CD1c-positive myeloid dendritic cell (primary cell): ENCODE results near the gene TMED5.
"Not testable (repeated sequence)": the region's sequence is repeated elsewhere in the genome, so short reads cannot be mapped to it uniquely, and the experiment has no call there.

ENCODE experiments used
- DNase-seq: peaks from one replicate; pipeline ENCODE4 v3.0.0-alpha.2; 2016; ENCODE audit errors: extremely low spot score

The TMED5 gene

DNA sequence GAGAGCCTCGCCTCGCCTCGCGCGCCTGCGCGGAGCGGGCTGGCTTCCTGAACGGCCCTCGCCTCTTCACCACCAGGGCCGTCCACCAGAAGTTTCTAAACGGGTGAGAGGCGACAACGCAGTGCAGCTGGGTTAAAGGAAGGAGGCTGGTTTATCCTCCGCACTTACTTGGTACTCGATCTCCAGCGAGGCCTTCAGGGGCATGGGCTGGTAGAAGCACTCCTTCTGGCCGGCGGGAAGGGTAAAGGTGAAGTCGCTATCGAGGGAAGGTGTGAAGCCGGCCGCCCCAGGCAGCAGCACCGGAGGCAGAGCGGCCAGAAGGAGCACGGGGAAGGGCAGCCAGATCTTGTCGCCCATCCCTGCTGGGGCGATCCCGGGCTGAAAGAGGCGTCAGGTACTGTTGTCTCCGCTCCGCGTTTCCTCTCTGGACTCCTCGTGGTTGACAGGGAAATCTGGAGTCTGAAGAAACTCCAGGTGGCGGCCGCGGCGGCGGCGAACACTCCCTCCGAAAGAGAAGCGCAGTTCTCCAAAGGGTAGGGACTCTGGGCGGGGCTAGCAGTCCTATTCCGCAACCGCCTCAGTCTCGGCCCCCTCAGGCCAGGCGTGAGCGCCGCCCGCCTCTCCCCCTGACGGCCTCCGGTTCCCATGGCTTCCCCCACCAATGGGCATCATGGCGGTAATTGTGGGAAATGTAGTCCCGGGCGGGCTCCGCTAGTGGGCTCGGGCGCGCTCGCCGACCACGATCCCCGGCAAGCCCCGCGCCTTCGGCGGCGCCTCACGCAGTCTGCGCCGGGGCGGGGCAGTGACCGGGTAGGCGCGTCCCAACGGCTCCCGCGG is at the start of gene TMED5:
Gene TMED5 (minus strand): TSS at position 528 of the 837 bp plus-strand sequence. CDS start 171 bp downstream, at position 357.
- peak; percentile 99 for DNase-seq

DNA sequence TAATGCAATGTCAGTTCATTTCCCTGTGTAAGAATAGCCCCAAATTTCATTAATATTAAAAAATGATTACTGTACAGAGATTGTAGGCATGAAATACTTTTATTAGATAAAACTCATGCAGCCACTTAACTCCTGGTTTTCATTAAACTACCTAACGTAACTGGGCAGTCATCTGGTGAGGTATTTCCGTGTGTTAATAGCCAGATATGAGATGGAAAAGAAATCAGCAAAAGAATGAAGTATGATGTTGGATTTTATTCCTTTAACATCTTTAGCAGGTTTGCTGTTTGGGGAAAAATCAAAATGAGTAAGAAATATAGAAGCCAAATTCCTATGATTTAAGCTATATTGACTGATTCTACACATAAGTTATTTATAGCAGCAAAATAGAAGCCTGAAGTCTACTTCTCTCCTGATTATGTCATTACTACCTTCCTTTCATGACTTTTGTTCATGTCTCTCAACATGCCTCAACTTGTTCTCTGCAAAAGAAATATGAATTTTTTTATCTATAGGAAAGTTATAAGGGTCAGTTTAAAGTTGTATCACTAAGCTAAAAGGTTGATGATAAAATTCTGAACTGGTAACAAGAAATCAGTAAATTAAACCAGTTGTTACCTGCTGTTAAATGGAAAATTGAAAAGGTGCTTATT is 42.9 kb upstream of the TMED5 start:
- no peak for DNase-seq

DNA sequence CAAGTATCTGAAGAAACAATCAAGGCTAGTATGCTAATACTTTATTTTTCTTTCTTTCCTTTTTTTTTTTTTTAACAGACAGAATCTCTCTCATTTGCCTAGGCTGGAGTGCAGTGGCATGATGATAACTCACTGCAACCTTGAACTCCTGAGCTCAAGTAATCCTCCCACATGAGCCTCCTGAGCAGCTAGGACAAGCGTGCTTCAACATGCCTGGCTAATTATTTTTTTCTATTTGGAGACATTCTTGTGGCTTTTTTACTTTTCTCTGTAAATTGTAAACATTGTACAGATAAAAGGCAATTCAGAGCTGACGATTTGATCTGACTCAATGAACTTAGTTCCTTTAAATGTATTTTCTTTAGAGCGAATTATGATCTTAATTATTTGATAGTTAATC is 41.7 kb upstream of the TMED5 start:
- no peak for DNase-seq

GRCh38 chr1:93220716-93221115 is 40.5 kb upstream of the TMED5 start:
- not testable (repeated sequence) for DNase-seq

GRCh38 chr1:93219443-93219842 is 39.2 kb upstream of the TMED5 start:
- DNase-seq: no peak

GRCh38 chr1:93215322-93215721 is 35.1 kb upstream of the TMED5 start:
- no peak for DNase-seq

GRCh38 chr1:93207211-93207610 is 27.0 kb upstream of the TMED5 start:
- no peak for DNase-seq

DNA sequence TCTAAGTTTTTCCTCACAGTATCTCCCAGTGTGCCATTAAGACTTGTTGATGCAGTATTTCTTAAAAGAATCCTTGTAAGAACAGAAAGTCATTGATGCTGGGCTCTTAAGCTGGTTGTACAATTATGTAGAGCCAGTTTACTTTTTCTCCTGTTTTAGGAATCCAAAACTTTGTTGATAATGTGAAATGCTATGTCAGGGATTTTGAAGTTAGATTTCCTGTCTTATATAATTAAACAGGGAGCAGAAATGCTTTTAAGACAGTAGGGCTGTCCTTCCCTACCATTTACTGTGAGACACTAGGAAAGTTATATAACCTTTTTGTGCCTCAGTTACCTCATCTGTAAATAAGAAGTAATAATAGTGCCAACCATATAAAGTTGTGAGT is 26.3 kb upstream of the TMED5 start:
- no peak for DNase-seq

GRCh38 chr1:93205892-93206566 is 25.8 kb upstream of the TMED5 start:
- DNase-seq: no peak

- no peak for DNase-seq
Observed at GRCh38 chr1:93200714-93201113, 20.5 kb upstream of the TMED5 start.

DNA sequence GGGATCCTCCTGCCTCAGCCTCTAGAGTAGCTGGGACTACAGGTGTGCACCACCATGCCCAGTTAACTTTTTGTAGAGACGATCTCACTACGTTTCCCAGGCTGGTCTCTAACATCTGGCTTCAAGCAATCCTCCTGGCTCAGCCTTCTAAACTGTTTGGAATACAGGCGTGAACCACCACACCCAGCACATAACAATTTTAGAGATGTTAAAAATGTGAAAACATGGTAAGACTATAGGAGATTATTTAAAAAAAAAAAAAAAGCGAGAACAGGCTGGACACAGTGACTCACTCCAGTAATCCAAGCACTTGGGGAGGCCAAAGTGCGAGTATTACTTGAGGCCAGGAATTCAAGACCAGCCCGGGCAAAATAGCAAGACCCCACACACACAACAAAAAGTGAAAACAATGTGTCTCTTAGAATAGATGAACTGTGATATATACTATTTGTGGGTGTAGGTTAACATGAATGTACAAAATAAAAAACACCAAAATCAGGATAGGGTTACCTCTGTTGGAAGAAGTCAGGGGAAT is 19.9 kb upstream of the TMED5 start:
- DNase-seq: no peak

GRCh38 chr1:93199150-93199549 is 18.9 kb upstream of the TMED5 start:
- no peak for DNase-seq

- DNase-seq: no peak
Observed at GRCh38 chr1:93196591-93196990, 16.4 kb upstream of the TMED5 start.

GRCh38 chr1:93194231-93194990 is 14.2 kb upstream of the TMED5 start:
- DNase-seq: no peak

DNA sequence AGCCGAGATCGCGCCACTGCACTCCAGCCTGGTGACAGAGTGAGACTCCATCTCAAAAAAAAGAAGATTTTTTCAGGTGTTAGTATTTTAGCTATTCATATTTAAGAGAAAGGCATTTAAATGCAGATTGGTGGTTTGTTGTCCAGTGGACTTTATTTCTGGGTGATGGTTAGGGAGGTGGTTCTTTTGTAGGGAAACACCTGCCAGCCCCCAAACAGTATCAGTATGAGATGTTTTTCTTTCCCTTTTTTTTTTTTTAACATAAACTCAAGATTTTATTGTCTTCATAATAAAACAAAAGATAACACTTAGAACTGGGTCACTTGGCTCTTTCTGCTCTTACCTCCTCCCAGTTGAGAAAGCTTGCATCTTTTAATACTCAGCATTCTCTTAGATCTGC is 10.2 kb upstream of the TMED5 start:
- no peak for DNase-seq

GRCh38 chr1:93186667-93187066 is 6.5 kb upstream of the TMED5 start:
- peak; percentile 69 for DNase-seq

- peak; percentile 82 for DNase-seq
Observed at GRCh38 chr1:93180723-93181613, 755 bp upstream of the TMED5 start, which contains the start of gene CCDC18. TSS of gene CCDC18 (plus strand) at chr1:93180724. CDS start at chr1:93183362, 2,638 bp downstream.

GRCh38 chr1:93178418-93178817 is 1.8 kb downstream of the TMED5 start:
- peak; percentile 19 for DNase-seq

- no peak for DNase-seq
Observed at GRCh38 chr1:93177991-93178390, 2.2 kb downstream of the TMED5 start.

DNA sequence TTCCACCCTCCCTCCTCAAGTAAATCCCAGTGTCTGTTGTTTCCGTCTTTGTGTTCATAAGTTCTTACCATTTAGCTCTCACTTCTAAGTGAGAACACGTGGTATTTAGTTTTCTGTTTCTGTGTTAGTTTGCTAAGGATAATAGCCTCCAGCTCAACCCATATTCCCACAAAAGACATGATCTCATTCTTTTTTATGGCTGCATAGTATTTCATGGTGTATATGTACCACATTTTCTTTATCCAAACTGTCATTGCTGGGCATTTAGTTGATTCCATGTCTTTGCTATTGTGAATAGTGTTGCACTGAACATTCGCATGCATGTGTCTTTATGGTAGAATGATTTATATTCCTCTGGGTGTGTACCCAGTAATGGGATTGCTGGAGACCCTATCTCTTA is 5.6 kb downstream of the TMED5 start:
- not testable (repeated sequence) for DNase-seq

DNA sequence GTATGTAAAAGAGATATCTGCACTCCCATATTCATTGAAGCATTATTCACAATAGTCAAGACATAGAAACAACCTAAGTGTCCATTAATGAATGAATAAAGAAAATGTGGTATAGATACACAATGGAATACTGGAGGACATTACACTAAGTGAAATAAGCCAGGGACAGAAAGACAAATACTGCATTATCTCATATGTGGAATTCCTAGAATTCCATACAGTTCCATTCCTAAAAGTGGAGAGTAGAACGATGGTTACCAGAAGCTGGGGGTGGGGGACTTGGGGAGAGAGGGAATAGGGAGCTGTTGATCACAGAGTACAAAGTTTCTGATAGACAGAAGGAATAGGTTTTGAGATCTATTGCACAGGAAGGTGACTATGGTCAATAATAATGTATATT is 7.4 kb downstream of the TMED5 start:
- no peak for DNase-seq
